ENCODE data around the gene DCAF11. TPM values are rescaled to one million over a fixed set of nuclear protein-coding genes. Genes with fewer than 3 reads are reported as not detected.
A peak's percentile ranks its signal among the peaks of the same experiment; 100 is the strongest.

DCAF11 gene
- total RNA-seq, 1 donor from 2014 or later: 84.3 TPM

DNA sequence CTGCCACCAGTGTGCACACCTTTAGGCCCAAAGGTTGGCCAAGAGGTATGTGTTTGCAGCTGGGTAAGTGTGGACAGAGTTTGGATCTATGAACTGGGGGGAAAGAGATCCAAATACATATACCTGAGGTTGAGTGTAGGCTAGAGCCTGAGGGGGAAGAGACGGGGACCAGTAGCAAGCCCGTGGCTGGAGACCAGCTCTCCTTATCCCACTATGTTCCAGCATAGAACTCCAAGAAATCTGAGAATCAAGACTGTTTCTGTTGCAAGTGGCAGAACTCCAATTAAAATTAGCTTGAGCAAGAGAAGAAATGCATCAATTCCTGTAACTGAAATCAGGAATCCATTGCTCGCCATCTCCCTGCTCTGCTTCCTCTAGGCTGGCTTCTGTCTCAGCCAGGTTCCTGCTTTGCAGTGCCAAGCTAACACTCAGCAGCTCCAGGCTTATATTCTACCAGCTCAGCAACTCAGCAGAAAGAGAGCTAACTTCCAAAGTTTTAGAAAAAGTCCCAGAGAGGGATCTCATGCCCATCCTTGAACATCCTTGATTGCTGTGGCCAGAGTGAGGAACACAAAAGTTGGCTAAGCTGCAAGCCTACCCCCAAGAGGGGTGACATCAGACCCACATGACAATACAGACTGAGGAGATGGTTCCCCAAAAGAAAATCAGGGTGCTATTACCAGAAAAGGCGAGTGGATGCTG, 21.9 kb upstream of the DCAF11 start:
- intact Hi-C loops (cut with micrococcal nuclease): loop anchor here (10.0 kb wide), 1 partner anchor 538 kb away; the partner anchor contains the start of genes THTPA and ZFHX2
- H3K27me3 Mint-ChIP-seq: no peaks in the 10 kb centered on the region
- no peaks in the 10 kb centered on the region for H3K9me3 Mint-ChIP-seq
- DNase-seq: no peak
- H3K27ac Mint-ChIP-seq: peak overlapping the region; percentile 99
- no peak for ATAC-seq (ENCODE audit: low read depth)
- TF ChIP-seq, protein P1, sequence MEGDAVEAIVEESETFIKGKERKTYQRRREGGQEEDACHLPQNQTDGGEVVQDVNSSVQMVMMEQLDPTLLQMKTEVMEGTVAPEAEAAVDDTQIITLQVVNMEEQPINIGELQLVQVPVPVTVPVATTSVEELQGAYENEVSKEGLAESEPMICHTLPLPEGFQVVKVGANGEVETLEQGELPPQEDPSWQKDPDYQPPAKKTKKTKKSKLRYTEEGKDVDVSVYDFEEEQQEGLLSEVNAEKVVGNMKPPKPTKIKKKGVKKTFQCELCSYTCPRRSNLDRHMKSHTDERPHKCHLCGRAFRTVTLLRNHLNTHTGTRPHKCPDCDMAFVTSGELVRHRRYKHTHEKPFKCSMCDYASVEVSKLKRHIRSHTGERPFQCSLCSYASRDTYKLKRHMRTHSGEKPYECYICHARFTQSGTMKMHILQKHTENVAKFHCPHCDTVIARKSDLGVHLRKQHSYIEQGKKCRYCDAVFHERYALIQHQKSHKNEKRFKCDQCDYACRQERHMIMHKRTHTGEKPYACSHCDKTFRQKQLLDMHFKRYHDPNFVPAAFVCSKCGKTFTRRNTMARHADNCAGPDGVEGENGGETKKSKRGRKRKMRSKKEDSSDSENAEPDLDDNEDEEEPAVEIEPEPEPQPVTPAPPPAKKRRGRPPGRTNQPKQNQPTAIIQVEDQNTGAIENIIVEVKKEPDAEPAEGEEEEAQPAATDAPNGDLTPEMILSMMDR (IDR thresholded peaks at IDR 0.05): no peak
- CTCF ChIA-PET: interaction anchor here (0.8 to 7.9 kb wide), 16 partner anchors 10 to 215 kb away, joined by 3 to 138 read pairs (median 4); partner anchors contain the start of genes CARMIL3, CIDEB, DCAF11 and IRF9
- POLR2A ChIA-PET: interaction anchor here (0.5 to 7.4 kb wide), 14 partner anchors 12 to 205 kb away, joined by 3 to 138 read pairs (median 23); partner anchors contain the start of genes DCAF11, DHRS4L2, EMC9 and IRF9
- peaks cover 31% of the 10 kb centered on the region for H3K4me1 Mint-ChIP-seq
- H3K4me3 Mint-ChIP-seq: peak overlapping the region; percentile 99
- peaks cover 21% of the 10 kb centered on the region for H3K36me3 Mint-ChIP-seq (ENCODE audit: low read depth)

DNA sequence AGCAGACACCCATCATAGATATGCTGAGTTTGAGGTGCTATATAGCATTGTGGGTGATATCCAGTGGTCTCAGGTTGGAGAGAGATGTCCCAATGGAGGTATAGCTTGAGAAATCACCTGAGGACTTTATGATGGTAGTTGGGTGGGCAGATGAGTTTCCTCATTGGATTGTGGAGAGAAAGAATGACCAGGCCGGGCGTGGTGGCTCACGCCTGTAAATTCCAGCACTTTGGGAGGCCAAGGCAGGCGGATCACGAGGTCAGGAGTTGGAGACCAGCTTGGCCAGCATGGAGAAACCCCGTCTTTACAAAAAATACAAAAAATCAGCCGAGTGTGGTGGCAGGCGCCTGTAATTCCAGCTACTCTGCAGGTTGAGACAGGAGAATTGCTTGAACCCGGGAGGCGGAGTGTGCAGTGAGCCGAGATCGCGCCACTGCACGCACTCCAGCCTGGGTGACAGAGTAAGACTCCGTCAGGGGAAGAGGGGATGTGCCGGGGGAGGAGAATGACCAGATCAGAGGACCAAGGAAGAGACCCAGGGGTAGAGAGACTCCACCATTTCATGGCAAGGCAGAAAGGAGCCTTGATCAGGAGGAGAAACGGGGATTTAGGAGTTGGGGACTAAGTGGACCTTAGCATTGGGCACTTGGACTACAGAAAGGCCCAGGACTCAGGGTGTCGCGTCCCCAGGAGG, 21.2 kb upstream of the DCAF11 start:
- Mint-ChIP-seq H3K4me3 (peak overlapping the region; percentile 99), H3K9me3 (no peaks in the 10 kb centered on the region), H3K4me1 (peaks cover 31% of the 10 kb centered on the region), H3K27ac (peak overlapping the region; percentile 99), H3K27me3 (no peaks in the 10 kb centered on the region), H3K36me3 (ENCODE audit: low read depth) (peaks cover 28% of the 10 kb centered on the region)
- TF ChIP-seq, protein P1 (IDR thresholded peaks at IDR 0.05): no peak
- POLR2A ChIA-PET: interaction anchor here (0.5 to 7.4 kb wide), 34 partner anchors 8 to 1175 kb away, joined by 3 to 138 read pairs (median 8); partner anchors contain the start of genes CARMIL3, CBLN3, CHMP4A and DCAF11
- intact Hi-C loops (cut with micrococcal nuclease): loop anchor here (10.0 kb wide), 1 partner anchor 539 kb away; the partner anchor contains the start of genes THTPA and ZFHX2
- CTCF ChIA-PET: interaction anchor here (0.9 to 7.9 kb wide), 15 partner anchors 11 to 215 kb away, joined by 3 to 138 read pairs (median 5); partner anchors contain the start of genes CARMIL3, CIDEB, IRF9 and PSME2
- DNase-seq (no peak), ATAC-seq (ENCODE audit: low read depth) (no peak)

DNA sequence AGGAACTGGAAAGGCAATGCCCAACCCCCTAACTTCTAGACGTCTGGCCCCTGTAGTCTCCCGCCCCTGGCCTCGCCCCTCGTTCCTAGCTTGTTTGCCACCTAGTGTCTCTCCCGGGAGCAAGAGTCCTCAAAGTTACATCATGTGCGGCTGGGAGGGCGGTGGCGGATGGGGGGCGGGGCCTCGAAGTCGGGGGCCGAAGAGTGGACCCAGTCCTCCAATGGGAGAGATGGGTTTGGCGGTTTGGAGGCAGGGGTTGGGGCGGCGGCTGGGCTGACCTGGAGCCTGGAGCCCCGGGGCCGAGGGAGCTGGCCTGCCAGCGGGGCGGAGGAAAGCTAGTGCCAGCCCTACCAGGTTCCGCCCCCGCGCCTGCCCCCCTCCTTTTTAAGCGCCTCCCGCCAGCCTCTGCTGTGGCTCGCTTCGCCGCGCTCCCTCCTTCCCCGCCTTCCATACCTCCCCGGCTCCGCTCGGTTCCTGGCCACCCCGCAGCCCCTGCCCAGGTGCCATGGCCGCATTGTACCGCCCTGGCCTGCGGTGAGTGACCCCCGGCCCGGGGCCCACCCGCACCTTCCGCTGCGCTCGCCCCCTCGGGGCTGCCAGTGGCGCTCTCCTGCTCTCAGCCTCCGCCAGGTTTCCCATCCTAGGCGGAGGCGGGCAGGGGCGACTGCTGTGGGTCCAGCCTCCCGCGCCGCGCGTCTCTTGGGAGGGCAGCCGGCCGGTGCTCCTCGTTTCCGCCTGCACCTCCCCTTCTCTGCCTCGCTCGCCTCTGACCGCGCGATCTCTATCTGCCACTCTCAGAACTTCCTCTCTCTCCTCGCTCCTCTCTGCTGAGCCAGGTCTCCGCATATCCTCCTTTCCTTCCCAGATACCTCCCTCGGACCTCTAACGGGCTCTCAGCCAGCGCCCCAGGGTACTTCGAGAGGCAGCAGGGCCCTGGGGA, 20.4 kb upstream of the DCAF11 start, which contains the start of gene PCK2:
TSS of gene PCK2 (plus strand) at position 411 of the 940 bp plus-strand sequence. CDS start at position 506, 95 bp downstream.
- intact Hi-C loops (cut with micrococcal nuclease): loop anchor here (1.0 to 10.0 kb wide), 9 partner anchors 13 to 539 kb away; partner anchors contain the start of genes CHMP4A, EMC9, PSME1 and RNF31

DNA sequence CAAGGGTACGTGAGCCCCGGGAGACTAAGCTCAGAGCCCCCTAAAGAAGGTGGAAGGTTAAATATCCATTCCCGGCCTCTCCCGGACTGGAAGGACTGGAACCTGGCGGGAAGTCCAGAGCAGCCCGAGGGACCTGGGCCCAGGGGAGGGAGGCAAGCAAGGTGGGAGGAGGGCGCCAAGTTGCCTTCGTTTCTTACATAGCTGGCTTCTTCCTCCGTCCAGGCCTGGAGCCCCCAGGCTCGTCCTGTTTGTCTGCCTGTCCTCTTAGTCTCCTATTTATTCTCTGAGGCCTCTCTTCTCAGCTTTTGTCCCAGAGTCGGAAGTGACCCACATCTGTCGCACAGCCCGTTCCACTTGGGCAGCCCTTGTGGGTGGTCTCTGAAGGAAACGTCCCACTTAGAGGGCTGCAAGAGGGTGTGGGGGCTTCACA, 19.7 kb upstream of the DCAF11 start:
- ChIA-PET CTCF (interaction anchor here (0.6 to 7.9 kb wide), 6 partner anchors 11 to 1107 kb away, joined by 3 to 138 read pairs (median 8); partner anchors contain the start of genes DCAF11, NRL, PSME2 and RNF31), POLR2A (interaction anchor here (0.6 to 7.4 kb wide), 25 partner anchors 9 to 516 kb away, joined by 3 to 138 read pairs (median 13); partner anchors contain the start of genes CARMIL3, CBLN3, CHMP4A and DCAF11)
- intact Hi-C loops (cut with micrococcal nuclease): loop anchor here (1.0 to 10.0 kb wide), 14 partner anchors 13 to 540 kb away; partner anchors contain the start of genes CHMP4A, DCAF11, EMC9 and IRF9
- TF ChIP-seq, protein P1 (IDR thresholded peaks at IDR 0.05): no peak
- Mint-ChIP-seq H3K4me3 (peak overlapping the region; percentile 99), H3K36me3 (ENCODE audit: low read depth) (peaks cover 41% of the 10 kb centered on the region), H3K9me3 (no peaks in the 10 kb centered on the region), H3K4me1 (peaks cover 31% of the 10 kb centered on the region), H3K27ac (peak overlapping the region; percentile 99), H3K27me3 (no peaks in the 10 kb centered on the region)
- ATAC-seq (ENCODE audit: low read depth): peak; percentile 1
- no peak for DNase-seq

More for the DNA sequence above, 20.4 kb upstream of the DCAF11 start, which contains the start of gene PCK2:
- no peaks in the 10 kb centered on the region for H3K9me3 Mint-ChIP-seq
- H3K4me1 Mint-ChIP-seq: peaks cover 31% of the 10 kb centered on the region
- DNase-seq: peak; percentile 76
- POLR2A ChIA-PET: interaction anchor here (0.6 to 7.4 kb wide), 36 partner anchors 8 to 1205 kb away, joined by 3 to 138 read pairs (median 7); partner anchors contain the start of genes CARMIL3, CBLN3, CHMP4A and DCAF11
- peaks cover 34% of the 10 kb centered on the region for H3K36me3 Mint-ChIP-seq (ENCODE audit: low read depth)
- peak; percentile 69 for ATAC-seq (ENCODE audit: low read depth)
- CTCF ChIA-PET: interaction anchor here (1.0 to 7.9 kb wide), 7 partner anchors 11 to 214 kb away, joined by 3 to 138 read pairs (median 8); partner anchors contain the start of genes CIDEB, IRF9, PSME2 and RNF31
- H3K27me3 Mint-ChIP-seq: no peaks in the 10 kb centered on the region
- TF ChIP-seq, protein P1 (IDR thresholded peaks at IDR 0.05): no peak
- peak within 1 kb of the TSS; percentile 99 for H3K27ac Mint-ChIP-seq
- H3K4me3 Mint-ChIP-seq: peak within 1 kb of the TSS; percentile 99
